K562 (cell line): ENCODE data around the gene ITIH3. TPM values are rescaled to one million over a fixed set of nuclear protein-coding genes. Genes with fewer than 3 reads are reported as not detected.

Experiments
- ATAC-seq: fragments of 200-7000 bp; cut with Tn5 transposase; 3 replicates; pipeline ENCODE4 v1.9.1; 2020; ENCODE audit warnings: moderate library complexity
- BruUV-seq: library from RNA; stranded (reverse); fragments of 400-500 nt; replicated peaks from 2 replicates; lab custom pipeline; 2021; lab: Mats Ljungman, UMichigan
- CTCF ChIA-PET: fragments of 300-600 bp; formaldehyde crosslinking; extraction: SDS; loops from one replicate; lab custom pipeline; 2021; ENCODE audit warnings: low intra/inter-chr PET ratio; lab: Yijun Ruan, JAX
- POLR2A ChIA-PET: fragments of 300-600, 350-650 bp; sonication (Branson Sonifier 250); formaldehyde crosslinking; extraction: SDS; loops from one replicate; lab custom pipeline; 2021; ENCODE audit warnings: antibody characterized with exemption, inconsistent platforms; lab: Yijun Ruan, JAX
- DNase-seq, 4 experiments: peaks; one replicate each; pipeline versions ENCODE4 v3.0.0 to v3.0.0-alpha.2; 2011 to 2018; ENCODE audit warnings: low spot score in 3 of 4, mixed read lengths in 3 of 4; ENCODE audit errors: extremely low read depth in 1 of 4
- FAIRE-seq: peaks from 2 replicates; lab custom pipeline; 2011; peaks lifted over from hg19 to GRCh38; lab: Jason Lieb, UNC
- H2AFZ ChIP-seq: 2 replicates; pipeline ENCODE4 v1.6.0; 2011; ENCODE audit warnings: low read depth, low read length, control low read depth, inconsistent platforms
- H3K27ac ChIP-seq: fragments of 200-600 bp; 3 replicates; pipeline ENCODE4 v1.8.0; 2011; ENCODE audit warnings: low read depth, mild to moderate bottlenecking, control low read depth, inconsistent platforms, low read length, moderate library complexity, mixed read lengths; ENCODE audit errors: extremely low read depth
- H3K27me3 ChIP-seq, 2 experiments: fragments of 300-600 bp in 1 of 2; 2 replicates in 1 of 2; 3 replicates in 1 of 2; pipeline versions ENCODE4 v1.6.0 to v1.8.0; 2011; ENCODE audit warnings: inconsistent platforms in 2 of 2, low read length in 2 of 2, mild to moderate bottlenecking in 1 of 2, mixed read lengths in 1 of 2, moderate library complexity in 1 of 2; ENCODE audit not compliant: control insufficient read depth in 2 of 2, insufficient read depth in 2 of 2
- H3K36me3 ChIP-seq: fragments of 300-600 bp; 3 replicates; pipeline ENCODE4 v1.8.0; 2011; ENCODE audit warnings: mild to moderate bottlenecking, low read length, inconsistent platforms; ENCODE audit not compliant: control insufficient read depth, insufficient read depth
- H3K4me1 ChIP-seq, 2 experiments: fragments of 200-600 bp in 1 of 2; replicated peaks in 1 of 2; 2 replicates in 1 of 2; 3 replicates in 1 of 2; pipeline versions ENCODE4 v1.5.1 to v1.8.0; 2011; ENCODE audit warnings: inconsistent platforms in 2 of 2, low read length in 2 of 2, mild to moderate bottlenecking in 1 of 2, mixed read lengths in 1 of 2, moderate library complexity in 1 of 2; ENCODE audit not compliant: control insufficient read depth in 2 of 2, insufficient read depth in 2 of 2
- H3K4me2 ChIP-seq: 2 replicates; pipeline ENCODE4 v1.6.1; 2011; ENCODE audit warnings: low read length, control low read depth, inconsistent platforms, mixed read lengths; ENCODE audit not compliant: insufficient read depth
- H3K4me3 ChIP-seq: fragments of 200-600 bp; sonication (generic), shearing (Covaris generic); 2 replicates; pipeline ENCODE4 v1.5.1; 2016; ENCODE audit warnings: control low read depth, inconsistent platforms
- H3K79me2 ChIP-seq: fragments of 200-600 bp; 3 replicates; pipeline ENCODE4 v1.8.0; 2011; ENCODE audit warnings: low read length, inconsistent platforms; ENCODE audit not compliant: control insufficient read depth, insufficient read depth
- H3K9ac ChIP-seq, 2 experiments: 2 replicates each; pipeline versions ENCODE4 v1.6.0 to v1.6.1; 2011; ENCODE audit warnings: low read depth in 2 of 2, low read length in 2 of 2, control low read depth in 1 of 2, inconsistent platforms in 1 of 2, mild to moderate bottlenecking in 1 of 2, mixed read lengths in 1 of 2; ENCODE audit not compliant: insufficient read depth in 1 of 2
- H3K9me1 ChIP-seq: one replicate; pipeline ENCODE4 v1.6.0; 2011; ENCODE audit warnings: inconsistent platforms, mild to moderate bottlenecking, low read length, moderate library complexity; ENCODE audit not compliant: control insufficient read depth, insufficient read depth
- H3K9me3 ChIP-seq: replicated peaks from 2 replicates; pipeline ENCODE4 v1.5.1; 2011; ENCODE audit warnings: low read depth, low read length, inconsistent platforms; ENCODE audit not compliant: control insufficient read depth, insufficient read depth
- H4K20me1 ChIP-seq: replicated peaks from 2 replicates; pipeline ENCODE4 v1.6.1; 2011; ENCODE audit warnings: low read length, inconsistent platforms, mixed read lengths; ENCODE audit not compliant: control insufficient read depth, insufficient read depth
- KAT2B ChIP-seq: IDR thresholded peaks from one replicate; pipeline ENCODE4 v1.6.1; 2012; ENCODE audit warnings: low read depth, mild to moderate bottlenecking, control low read depth, inconsistent platforms, low read length, moderate library complexity
- NR2F6 ChIP-seq: fragments of 450-650 bp; formaldehyde crosslinking; IDR thresholded peaks from 2 replicates; pipeline ENCODE4 v1.4.0; 2020; ENCODE audit warnings: mild to moderate bottlenecking
- RBM22 ChIP-seq: fragments of 200-400 bp; formaldehyde crosslinking; IDR thresholded peaks from 2 replicates; pipeline ENCODE4 v1.6.1; 2018; ENCODE audit warnings: low read length, low read depth; ENCODE audit not compliant: poor library complexity, severe bottlenecking
- SNRNP70 ChIP-seq: fragments of 200-400 bp; formaldehyde crosslinking; optimal IDR thresholded peaks from 2 replicates; pipeline ENCODE3; 2017; ENCODE audit warnings: low read depth, low read length
- USF2 ChIP-seq: sonication (generic); formaldehyde crosslinking; IDR thresholded peaks from 2 replicates; pipeline ENCODE4 v1.5.0; 2020; ENCODE audit warnings: missing genetic modification reagents
- ZFPM2 ChIP-seq: fragments of 250-450 bp; sonication (Bioruptor Pico); IDR thresholded peaks from 2 replicates; pipeline ENCODE4 v1.5.1; 2022; ENCODE audit warnings: mild to moderate bottlenecking
- ZNF830 ChIP-seq: fragments of 250-450 bp; sonication (Bioruptor Pico); IDR thresholded peaks from 2 replicates; pipeline ENCODE4 v1.5.0; 2021; ENCODE audit warnings: mild to moderate bottlenecking
- WGBS: fragments of 100-300 bp; shearing (Covaris generic); methylation state at CpG from one replicate; pipeline ENCODE4 v1.1.6; 2016; ENCODE audit warnings: low coverage, mixed read lengths; ENCODE audit not compliant: insufficient coverage; ENCODE audit errors: missing lambda C conversion rate; 5-methylcytosine and 5-hydroxymethylcytosine counted together
- in situ Hi-C: fragments of 300-500 bp; cut with MboI; formaldehyde crosslinking; loops from 4 replicates; pipeline ENCODE4 v1.15.0; 2018; ENCODE audit warnings: inconsistent platforms, mixed read lengths
- intact Hi-C: fragments of 100-400 bp; cut with micrococcal nuclease; formaldehyde crosslinking; loops from 2 replicates; pipeline ENCODE4 v1.14.2; 2022
- polyA plus RNA-seq, 8 experiments: library from polyadenylated mRNA; depleted of rRNA in 4 of 8; stranded (reverse) in 5 of 8; unstranded in 3 of 8; fragments of >200 nt; fragmentation: Nextera tagmentation in 2 of 8; fragmentation: Illumina TruSeq in 1 of 8; extraction: Ambion mirVana in 2 of 8; extraction: Trizol in 1 of 8; gene quantifications; 2 replicates each; pipeline versions ENCODE4 v1.2.1 to v1.2.3, GENCODE V29; 2011 to 2014; ENCODE audit warnings: inconsistent platforms in 1 of 8, missing spikeins in 1 of 8
- total RNA-seq, 7 experiments: library from RNA; depleted of rRNA in 6 of 7; stranded (reverse); fragments of >200 nt in 6 of 7; fragmentation: Illumina TruSeq in 2 of 7; extraction: Trizol in 2 of 7; gene quantifications; 2 replicates each; pipeline versions ENCODE4 v1.2.1 to v1.2.3, GENCODE V29; 2011 to 2021; ENCODE audit warnings: low replicate concordance in 1 of 7
- TF ChIP-seq, protein P1 (sequence below): fragments of 200-600 bp; sonication (generic); IDR thresholded peaks from one replicate; pipeline ENCODE4 v1.6.1; 2012; ENCODE audit warnings: mild to moderate bottlenecking, low read depth, low read length, inconsistent platforms

The ITIH3 gene
- total and polyA plus RNA-seq, 9 of the 15 experiments (the other 6 are each of a cell fraction or from before 2014, with no cell fraction given), result 0.07 to 0.35 TPM; not detected in 7

DNA sequence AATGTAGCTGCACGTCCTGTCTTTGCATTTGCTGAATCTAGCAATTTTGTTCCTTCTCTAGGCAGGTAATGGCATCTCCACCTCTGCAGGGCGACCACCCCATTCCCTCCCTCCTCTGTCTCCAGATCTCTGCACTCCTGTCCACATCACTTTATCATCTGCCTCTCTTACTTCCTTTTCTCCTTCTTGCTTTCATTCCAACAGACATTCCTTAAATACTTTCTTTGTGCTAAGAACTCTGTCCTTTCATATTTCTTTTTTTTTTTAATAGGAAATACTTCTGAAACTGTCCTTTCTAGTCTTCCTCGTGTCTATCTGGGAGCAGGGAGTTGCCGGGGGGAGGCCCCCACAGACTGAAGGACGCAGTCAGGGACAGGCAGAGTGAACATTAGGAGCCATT lies 7.2 kb downstream of the ITIH3 start:
- in situ Hi-C loops, result no loop called here
- Histone ChIP-seq H3K9me3 (no peaks in the 10 kb centered on the region), H3K4me3 (no peak overlapping the region), H3K9me1 (no peaks in the 10 kb centered on the region), H2AFZ (no peak overlapping the region), H4K20me1 (no peaks in the 10 kb centered on the region), H3K4me1 (peaks cover 0 to 14% of the 10 kb centered on the region in 2 experiments; a peak in 2 of 5 replicates), H3K27me3 (peaks cover 0 to 7% of the 10 kb centered on the region in 2 experiments; a peak in 1 of 5 replicates), H3K79me2 (no peaks in the 10 kb centered on the region), H3K4me2 (no peak overlapping the region), H3K27ac (no peak overlapping the region)
- DNase-seq (no peak), ATAC-seq (no peak), FAIRE-seq (no peak)
- ChIA-PET CTCF (no interaction called here), POLR2A (interaction anchor here (1.0 kb wide), 1 partner anchor 31 kb away, joined by 4 read pairs; the partner anchor contains the start of gene NEK4)
- no TSS peak for BruUV-seq
- WGBS, result 12% methylated on average over 5 of the region's 5 CpGs
- TF ChIP-seq, protein P1, sequence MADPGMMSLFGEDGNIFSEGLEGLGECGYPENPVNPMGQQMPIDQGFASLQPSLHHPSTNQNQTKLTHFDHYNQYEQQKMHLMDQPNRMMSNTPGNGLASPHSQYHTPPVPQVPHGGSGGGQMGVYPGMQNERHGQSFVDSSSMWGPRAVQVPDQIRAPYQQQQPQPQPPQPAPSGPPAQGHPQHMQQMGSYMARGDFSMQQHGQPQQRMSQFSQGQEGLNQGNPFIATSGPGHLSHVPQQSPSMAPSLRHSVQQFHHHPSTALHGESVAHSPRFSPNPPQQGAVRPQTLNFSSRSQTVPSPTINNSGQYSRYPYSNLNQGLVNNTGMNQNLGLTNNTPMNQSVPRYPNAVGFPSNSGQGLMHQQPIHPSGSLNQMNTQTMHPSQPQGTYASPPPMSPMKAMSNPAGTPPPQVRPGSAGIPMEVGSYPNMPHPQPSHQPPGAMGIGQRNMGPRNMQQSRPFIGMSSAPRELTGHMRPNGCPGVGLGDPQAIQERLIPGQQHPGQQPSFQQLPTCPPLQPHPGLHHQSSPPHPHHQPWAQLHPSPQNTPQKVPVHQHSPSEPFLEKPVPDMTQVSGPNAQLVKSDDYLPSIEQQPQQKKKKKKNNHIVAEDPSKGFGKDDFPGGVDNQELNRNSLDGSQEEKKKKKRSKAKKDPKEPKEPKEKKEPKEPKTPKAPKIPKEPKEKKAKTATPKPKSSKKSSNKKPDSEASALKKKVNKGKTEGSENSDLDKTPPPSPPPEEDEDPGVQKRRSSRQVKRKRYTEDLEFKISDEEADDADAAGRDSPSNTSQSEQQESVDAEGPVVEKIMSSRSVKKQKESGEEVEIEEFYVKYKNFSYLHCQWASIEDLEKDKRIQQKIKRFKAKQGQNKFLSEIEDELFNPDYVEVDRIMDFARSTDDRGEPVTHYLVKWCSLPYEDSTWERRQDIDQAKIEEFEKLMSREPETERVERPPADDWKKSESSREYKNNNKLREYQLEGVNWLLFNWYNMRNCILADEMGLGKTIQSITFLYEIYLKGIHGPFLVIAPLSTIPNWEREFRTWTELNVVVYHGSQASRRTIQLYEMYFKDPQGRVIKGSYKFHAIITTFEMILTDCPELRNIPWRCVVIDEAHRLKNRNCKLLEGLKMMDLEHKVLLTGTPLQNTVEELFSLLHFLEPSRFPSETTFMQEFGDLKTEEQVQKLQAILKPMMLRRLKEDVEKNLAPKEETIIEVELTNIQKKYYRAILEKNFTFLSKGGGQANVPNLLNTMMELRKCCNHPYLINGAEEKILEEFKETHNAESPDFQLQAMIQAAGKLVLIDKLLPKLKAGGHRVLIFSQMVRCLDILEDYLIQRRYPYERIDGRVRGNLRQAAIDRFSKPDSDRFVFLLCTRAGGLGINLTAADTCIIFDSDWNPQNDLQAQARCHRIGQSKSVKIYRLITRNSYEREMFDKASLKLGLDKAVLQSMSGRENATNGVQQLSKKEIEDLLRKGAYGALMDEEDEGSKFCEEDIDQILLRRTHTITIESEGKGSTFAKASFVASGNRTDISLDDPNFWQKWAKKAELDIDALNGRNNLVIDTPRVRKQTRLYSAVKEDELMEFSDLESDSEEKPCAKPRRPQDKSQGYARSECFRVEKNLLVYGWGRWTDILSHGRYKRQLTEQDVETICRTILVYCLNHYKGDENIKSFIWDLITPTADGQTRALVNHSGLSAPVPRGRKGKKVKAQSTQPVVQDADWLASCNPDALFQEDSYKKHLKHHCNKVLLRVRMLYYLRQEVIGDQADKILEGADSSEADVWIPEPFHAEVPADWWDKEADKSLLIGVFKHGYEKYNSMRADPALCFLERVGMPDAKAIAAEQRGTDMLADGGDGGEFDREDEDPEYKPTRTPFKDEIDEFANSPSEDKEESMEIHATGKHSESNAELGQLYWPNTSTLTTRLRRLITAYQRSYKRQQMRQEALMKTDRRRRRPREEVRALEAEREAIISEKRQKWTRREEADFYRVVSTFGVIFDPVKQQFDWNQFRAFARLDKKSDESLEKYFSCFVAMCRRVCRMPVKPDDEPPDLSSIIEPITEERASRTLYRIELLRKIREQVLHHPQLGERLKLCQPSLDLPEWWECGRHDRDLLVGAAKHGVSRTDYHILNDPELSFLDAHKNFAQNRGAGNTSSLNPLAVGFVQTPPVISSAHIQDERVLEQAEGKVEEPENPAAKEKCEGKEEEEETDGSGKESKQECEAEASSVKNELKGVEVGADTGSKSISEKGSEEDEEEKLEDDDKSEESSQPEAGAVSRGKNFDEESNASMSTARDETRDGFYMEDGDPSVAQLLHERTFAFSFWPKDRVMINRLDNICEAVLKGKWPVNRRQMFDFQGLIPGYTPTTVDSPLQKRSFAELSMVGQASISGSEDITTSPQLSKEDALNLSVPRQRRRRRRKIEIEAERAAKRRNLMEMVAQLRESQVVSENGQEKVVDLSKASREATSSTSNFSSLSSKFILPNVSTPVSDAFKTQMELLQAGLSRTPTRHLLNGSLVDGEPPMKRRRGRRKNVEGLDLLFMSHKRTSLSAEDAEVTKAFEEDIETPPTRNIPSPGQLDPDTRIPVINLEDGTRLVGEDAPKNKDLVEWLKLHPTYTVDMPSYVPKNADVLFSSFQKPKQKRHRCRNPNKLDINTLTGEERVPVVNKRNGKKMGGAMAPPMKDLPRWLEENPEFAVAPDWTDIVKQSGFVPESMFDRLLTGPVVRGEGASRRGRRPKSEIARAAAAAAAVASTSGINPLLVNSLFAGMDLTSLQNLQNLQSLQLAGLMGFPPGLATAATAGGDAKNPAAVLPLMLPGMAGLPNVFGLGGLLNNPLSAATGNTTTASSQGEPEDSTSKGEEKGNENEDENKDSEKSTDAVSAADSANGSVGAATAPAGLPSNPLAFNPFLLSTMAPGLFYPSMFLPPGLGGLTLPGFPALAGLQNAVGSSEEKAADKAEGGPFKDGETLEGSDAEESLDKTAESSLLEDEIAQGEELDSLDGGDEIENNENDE, result no peak
- no peak for TF ChIP-seq USF2 (CRISPR knock-in tag)
- no peak for TF ChIP-seq SNRNP70
- no peak for TF ChIP-seq ZNF830 (CRISPR knock-in tag)
- no peak for TF ChIP-seq NR2F6
- no peak for TF ChIP-seq ZFPM2 (CRISPR knock-in tag)
- TF ChIP-seq RBM22, result no peak
- no peak for TF ChIP-seq KAT2B
- TF ChIP-seq, all 486 proteins: peak for 0
- Histone ChIP-seq H3K36me3 (no peaks in the 10 kb centered on the region), H3K9ac (no peak overlapping the region)
- intact Hi-C loops, result no loop called here
